Skin of body (tissue), 2 donors: ENCODE data around the gene DISC1. TPM values are rescaled to one million over a fixed set of nuclear protein-coding genes. Genes with fewer than 3 reads are reported as not detected.
"Not testable (repeated sequence)": the region's sequence is repeated elsewhere in the genome, so short reads cannot be mapped to it uniquely, and the experiment has no call there.

Experiments
- DNase-seq: peaks from one replicate; lab custom pipeline; 2025; lab: John Stamatoyannopoulos, UW
- total RNA-seq: library from RNA; depleted of rRNA; stranded (reverse); fragments of >200 nt; gene quantifications from one replicate; pipeline ENCODE4 v1.2.3, GENCODE V29; 2014

The DISC1 gene
- total RNA-seq, 1 donor from 2014 or later = 13.9 TPM

- peak; percentile 33 for DNase-seq
Measured at GRCh38 chr1:231924180-231924579, 297.6 kb downstream of the DISC1 start.

GRCh38 chr1:231925864-231926263 is 299.3 kb downstream of the DISC1 start:
- DNase-seq = no peak

GRCh38 chr1:231926340-231926739 is 299.8 kb downstream of the DISC1 start:
- DNase-seq = no peak

DNA sequence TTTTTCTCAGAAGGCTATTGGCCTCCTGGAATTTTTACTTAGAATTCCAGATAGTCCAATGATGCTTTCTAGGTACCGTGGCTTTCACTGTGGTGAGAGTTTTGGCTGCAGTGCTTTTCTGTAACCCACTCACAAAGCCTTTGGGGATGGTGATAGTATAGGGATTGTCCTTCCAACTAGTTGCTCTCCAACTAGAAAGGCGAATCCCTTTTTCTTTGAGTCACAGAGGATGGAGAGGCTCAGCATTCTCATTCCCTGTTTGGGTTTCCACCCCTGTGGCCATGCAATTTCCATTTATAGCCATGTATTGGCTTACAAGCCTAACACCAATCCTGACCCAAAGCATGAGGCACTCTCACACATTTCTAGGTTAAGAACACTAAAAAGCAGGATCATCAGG is 300.3 kb downstream of the DISC1 start:
- DNase-seq = no peak

GRCh38 chr1:231927431-231927830 is 300.8 kb downstream of the DISC1 start:
- no peak for DNase-seq

GRCh38 chr1:231929311-231929710 is 302.7 kb downstream of the DISC1 start:
- no peak for DNase-seq

GRCh38 chr1:231930257-231930947 is 303.8 kb downstream of the DISC1 start:
- no peak for DNase-seq

DNA sequence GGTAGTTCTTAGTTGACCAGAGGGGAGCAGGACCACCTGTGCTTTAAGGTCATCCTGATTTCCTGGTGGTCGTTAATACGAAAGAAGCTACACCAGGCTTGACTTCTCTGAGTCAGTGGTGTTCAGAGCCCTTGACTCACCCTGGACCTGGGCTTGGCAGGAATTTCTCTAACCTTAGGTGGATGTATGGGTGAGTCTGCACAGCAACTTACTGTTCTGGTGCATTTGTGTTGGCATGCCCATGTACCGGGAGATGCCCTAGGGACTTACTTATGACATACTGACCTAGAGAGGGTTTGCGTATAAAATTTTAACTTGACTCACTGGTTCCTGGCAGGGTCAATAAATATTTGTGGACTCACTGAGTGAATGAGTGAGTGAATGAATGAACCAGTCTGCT is 304.6 kb downstream of the DISC1 start:
- no peak for DNase-seq

DNA sequence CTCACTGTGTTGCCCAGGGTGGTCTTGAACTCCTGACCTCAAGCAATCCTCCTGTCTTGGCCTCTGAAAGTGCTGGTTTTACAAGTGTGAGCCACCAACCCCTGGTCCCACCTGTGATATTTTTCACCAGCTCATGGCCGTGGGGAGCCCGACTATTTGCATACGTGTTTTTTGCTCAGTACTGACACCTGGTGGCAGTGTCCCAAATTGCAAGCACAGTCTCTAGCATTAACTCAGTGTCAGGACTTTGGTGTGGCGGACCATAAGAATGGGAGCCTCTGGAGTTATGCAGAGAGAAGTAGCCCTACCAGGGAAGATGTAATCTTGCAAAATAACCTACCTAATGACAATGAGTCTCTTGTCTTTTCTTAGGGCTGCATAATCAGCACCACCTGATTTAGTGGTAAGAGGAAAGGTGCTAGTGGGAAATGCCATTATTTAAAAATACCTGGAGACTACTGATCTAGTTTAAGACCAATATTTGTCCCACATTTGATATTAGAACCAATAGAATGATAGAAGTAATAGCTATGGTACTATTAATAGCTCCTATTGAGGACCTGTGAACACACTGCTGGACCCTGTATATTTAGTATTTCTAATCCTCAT is 305.4 kb downstream of the DISC1 start:
- no peak for DNase-seq

GRCh38 chr1:231933711-231934626 is 307.4 kb downstream of the DISC1 start:
- no peak for DNase-seq

- DNase-seq = peak; percentile 66
Measured at GRCh38 chr1:231934797-231935196, 308.2 kb downstream of the DISC1 start.

DNA sequence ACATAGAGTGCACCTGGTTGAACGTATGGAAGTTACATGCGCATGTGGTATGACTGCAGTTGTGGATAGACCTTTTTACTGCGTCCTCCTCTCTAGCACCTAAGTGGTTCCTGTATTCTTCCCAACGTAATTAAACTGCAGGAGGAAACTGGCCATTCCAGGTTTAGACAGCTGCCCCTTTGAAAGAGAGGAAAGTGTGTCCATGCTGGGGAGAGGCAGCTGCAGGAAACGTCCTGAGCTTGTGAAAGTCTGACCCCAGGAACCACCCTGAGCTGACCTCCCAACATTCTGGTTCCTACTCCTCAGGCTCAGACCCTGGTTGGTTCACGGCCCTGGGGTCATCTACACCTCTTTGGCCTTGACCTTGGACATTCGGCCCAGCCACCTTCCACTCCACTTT is 309.3 kb downstream of the DISC1 start:
- DNase-seq = no peak

DNA sequence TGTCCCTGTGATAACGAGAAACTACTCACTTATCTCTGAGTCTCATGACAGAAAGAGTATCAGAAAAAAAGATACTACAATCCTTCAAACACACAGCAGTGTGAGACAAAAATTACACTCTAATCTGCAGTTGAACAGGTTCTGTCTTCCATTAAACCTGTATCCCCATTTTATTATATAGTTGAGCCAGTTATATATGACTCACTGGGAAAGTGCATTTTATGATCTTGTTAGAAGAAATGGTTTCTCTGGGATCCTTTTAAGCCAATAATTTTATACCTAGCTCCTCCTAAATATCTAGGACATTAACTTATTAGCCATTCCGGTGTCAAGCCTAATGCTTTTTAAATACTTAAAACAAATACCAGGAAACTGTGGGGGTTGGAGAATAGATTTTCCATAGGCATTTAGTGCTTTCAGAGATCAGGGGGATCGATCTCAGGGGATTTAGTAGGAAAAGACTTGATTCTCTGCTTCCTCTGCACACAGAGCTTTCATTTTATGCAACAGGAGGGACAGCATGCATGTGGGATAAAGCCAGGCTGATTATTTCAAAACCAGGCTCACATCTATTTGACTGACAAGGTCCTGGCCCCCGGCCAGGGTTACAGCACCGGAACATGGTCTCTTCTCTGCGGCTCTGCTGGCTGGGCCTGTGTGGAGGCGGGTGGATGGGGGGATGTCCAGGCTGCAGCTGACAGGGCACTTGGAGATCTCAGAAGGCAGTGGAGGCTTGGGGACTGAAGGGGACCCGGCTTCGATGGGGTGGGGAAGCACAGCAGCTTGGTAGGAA is 310.6 kb downstream of the DISC1 start:
- peak; percentile 50 for DNase-seq

GRCh38 chr1:231938211-231938610 is 311.6 kb downstream of the DISC1 start:
- no peak for DNase-seq

DNA sequence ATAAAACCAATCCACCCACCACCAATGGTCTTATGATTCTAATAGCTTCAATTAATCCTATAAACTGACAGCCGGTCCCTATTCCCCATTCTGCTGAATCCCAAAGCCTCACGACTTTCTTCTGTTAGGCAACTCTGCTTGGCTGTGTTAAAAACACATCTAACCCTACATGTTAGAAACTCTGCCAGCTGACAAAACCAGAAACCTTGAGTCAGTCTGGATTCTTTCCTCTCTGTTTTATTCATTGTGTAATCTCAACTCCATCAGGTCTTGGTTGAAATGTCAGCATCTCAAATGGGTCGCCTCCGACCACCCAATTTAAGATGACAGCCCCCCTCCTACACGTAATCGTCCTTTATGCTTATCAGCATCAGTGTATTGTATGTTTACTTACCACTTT is 312.1 kb downstream of the DISC1 start:
- no peak for DNase-seq

GRCh38 chr1:231939118-231939517 is 312.5 kb downstream of the DISC1 start:
- no peak for DNase-seq

DNA sequence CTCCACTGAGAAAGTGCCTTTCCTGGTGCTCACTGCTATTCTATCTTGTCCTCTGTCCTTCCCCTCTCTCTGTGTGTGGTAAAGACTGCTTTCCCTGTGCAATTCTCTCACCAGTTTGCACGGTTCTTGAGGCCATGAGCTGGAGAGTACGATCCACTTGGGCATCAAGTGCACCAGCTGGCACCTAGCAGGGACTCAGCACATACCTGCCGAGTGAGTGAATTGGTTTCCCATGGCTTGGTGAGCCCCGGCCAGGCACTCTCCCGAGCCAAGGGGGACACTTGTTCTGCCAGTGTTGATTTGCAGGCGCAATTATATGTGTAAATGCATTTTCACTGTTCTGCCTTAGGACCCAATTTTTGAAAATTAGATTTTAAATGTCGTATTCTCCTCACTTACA is 313.5 kb downstream of the DISC1 start:
- no peak for DNase-seq

DNA sequence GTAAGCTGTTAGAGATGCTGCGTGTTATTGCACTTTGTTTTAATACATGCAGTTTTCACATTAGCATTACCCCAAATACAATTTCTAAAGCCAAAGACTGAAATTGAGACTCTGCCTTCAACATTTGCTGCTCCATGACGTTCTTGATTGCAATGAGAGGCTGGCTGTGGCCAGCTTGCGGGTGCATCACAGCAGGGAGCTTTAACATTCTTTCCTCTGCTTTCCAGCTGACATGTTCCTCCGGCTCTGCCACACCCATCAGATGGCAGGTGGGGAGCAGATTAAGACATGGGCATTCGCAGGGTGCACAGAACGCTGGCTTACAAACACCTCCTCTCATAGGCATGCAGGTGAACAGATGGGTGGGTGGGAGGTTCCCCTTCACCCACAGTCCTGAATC is 314.1 kb downstream of the DISC1 start:
- DNase-seq = no peak

DNA sequence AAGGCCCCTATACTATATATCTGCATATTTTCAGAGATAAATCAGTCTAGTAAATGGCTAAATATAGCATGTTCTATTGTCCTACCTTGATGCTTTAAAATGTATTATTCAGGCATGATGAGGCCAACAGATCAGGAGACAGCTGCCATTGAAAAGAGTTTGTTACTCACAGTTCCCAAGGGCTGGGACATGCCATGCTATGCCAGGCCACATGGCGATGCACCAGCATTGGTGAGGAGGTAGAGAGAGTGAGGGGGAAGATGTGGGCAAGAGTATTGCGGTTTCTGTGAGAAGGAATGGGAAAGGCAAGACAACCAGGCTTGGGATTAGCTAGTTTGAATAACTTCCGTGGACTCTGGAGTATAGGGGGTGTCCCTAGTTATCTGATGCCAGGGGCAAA is 316.5 kb downstream of the DISC1 start:
- no peak for DNase-seq

DNA sequence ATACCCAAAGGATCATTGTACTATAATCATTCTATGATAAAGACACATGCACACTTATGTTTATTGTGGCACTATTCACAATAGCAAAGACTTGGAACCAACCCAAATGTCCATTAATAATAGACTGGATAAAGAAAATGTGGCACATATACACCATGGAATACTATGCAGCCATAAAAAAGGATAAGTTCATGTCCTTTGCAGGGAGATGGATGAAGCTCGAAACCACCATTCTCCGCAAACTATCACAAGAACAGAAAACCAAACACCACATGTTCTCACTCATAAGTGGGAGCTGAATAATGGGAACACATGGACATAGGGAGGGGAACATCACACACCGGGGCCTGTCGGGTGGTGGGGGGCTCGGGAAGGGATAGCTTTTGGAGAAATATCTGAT is 321.5 kb downstream of the DISC1 start:
- DNase-seq = not testable (repeated sequence)

DNA sequence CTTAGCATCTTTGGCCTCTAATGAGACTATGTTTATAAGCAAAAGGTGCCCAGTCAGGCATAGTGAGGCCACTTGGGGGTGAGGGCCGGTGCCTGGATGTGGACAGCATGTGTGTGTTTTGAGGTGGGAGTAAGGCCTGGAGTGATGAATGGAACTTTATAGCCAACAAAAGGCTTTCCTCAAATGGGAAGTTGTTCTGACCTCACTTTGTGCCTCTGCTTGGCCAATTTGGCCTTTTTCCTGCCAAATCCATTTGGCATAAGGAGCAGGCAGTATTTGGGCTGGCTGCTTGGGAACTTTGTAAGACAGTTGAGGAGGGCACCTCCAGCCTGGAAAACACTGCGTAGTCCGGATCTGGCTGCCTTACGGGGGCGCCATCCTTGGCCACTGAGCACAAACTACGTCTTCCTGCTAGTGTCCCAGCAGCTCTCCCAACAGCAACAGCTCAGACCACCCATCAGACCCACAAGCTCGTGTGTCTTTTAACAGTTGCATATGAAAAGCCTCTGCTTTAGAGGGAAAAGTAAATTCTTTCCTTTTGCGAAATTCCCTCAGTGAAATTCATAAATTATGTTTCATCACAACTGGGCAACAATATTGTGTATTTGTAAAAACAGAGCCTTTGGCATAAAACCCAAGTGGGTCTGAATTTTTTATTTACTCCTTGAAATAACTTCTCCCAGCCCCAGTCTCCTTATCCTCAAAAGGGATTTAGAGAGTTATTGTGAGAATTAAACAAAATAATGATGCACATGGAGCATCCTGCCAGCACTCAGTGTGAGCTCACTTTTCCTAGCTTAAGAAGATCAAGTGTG is 322.9 kb downstream of the DISC1 start:
- peak; percentile 81 for DNase-seq
